Hematopoietic multipotent progenitor cell treated with erythropoietin and hydrocortisone succinate and interleukin-3 and kit ligand, for 15 days (in vitro differentiated cells): ENCODE measurements around the gene FAM193A.
"Not testable (repeated sequence)": the region's sequence is repeated elsewhere in the genome, so short reads cannot be mapped to it uniquely, and the experiment has no call there.

Source experiments
- DNase-seq: peaks from one replicate; pipeline ENCODE4 v3.0.0-alpha.2; 2015; ENCODE audit warnings: low spot score

FAM193A gene

GRCh38 chr4:2576290-2576689 lies 39.8 kb downstream of the FAM193A start:
- no peak for DNase-seq

GRCh38 chr4:2578106-2578505 lies 41.7 kb downstream of the FAM193A start:
- DNase-seq: no peak

DNA sequence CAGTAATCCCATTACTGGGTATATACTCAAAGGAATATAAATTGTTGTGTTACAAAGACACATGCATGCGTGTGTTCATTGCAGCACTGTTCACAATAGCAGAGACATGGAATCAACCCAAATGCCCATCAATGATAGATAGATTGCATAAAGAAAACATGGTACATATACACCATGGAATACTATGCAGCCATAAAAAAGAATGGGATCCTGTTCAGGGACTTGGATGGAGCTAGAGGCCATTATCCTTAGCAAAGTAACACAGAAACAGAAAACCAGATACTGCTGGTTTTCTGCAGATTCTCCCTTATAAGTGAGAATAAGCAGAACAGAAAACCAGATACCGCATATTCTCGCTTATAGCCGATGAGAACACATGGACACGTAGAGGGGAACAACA lies 43.5 kb downstream of the FAM193A start:
- no peak for DNase-seq

- no peak for DNase-seq
Observed at GRCh38 chr4:2583092-2583491, 46.6 kb downstream of the FAM193A start.

DNA sequence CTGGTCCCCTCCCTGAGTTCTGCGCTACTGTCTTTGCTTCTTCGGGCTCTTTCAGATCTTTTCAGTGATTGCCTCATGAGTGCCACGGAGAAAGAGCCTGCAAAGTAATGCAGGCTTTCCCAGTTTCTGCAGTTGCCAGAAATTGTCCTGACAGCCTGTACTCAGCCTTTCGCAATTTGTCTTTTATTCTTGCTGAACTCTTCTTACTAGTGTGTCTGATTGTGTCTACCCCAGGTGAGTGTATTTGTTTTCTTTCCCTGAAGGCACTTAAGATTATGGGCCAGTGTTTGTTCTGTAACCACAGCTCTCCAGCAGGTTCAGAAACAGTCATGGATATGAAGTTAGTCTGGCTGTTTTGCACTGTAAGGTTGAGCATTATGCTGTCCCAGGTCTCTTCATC lies 47.1 kb downstream of the FAM193A start:
- DNase-seq: no peak

DNA sequence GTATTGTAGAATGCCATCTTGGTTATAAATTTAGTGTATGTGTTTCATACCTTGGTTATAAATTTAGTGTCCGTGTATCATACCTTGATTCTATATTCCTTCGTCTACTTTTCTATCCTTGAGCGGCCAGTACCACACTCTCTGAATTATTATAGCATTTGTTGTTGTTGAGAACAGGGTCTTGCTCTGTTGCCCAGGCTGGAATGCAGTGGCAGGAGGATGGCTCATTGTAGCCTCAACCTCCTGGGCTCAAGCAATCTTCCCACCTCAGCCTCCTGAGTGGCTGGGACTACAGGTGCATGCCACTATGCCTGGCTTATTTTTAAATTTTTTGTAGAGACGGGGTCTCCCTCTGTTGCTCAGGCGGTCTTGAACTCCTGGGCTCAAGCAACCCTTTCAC lies 50.1 kb downstream of the FAM193A start:
- no peak for DNase-seq

- no peak for DNase-seq
Observed at GRCh38 chr4:2587213-2587823, 50.9 kb downstream of the FAM193A start.

DNA sequence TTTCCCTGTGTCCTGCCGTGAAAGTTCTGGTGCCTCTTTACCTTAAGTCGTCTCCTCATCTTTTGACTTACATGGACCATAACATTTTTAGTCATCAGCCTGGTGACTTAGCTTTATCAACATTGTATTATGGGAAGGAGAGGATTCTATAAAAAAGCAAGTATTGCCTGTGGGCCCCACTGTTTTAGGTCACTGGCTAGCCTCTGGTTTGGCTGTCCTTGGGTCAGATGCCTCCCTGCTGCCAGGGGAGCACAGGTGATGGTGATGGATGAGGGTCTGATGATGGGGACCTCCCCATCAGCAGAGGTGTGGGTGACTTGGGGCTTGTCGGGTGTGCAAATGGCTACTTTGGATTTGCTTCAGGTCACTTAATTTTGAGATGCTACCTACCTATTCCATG lies 51.8 kb downstream of the FAM193A start:
- no peak for DNase-seq

GRCh38 chr4:2591189-2591588 lies 54.7 kb downstream of the FAM193A start:
- DNase-seq: no peak

DNA sequence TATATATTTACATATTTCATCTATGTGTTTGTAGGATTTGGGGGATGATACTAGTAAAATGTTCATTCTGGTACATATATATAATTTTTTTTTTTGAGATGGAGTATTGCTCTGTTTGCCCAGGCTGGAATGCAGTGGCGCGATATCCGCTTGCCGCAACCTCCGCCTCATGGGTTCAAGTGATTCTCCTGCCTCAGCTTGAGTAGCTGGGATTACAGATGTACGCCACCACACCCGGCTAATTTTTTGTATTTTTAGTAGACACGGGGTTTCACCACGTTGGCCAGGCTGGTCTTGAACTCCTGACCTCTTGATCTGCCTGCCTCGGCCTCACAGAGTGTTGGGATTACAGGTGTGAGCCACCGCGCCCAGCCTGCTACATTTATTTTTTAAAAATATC lies 55.6 kb downstream of the FAM193A start:
- DNase-seq: not testable (repeated sequence)

DNA sequence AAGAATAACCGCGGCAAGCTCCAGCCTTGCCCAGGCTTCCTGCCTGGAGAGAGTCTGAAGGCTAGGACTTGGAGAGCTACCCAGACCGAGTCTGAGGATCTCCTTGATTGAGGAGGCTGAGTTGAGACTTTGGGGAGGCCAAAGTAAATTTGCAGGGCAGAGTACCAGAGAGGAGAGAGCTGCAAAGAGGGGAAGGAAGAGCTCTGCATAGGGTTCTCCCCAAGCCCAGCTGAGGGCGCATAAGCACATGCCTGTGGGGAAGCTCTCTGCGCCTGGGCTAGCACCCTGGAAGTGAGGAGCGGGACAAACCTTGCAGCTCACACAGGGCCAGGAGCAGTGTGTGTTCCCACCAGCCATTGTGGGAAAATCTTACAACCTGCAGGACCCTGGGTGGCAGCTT lies 56.1 kb downstream of the FAM193A start:
- DNase-seq: no peak

DNA sequence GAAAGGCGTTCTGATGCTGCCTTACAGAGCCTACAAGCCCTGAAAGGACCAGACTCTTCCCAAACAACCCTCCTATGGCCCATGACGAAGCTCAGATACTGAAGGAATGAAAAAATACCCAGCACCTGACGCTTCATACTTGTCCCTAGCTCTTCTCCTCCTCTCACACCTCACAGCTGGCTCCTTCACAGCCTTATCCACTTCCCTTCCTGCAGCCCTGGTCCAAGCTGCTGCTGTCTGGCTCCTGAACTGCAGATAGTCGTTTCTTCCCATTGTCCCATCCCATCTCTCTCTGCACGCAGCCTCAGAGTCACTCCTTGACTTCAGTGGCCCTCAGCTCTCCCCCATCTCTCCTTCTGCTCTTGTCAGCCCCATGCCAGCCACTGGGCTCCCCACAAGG lies 56.6 kb downstream of the FAM193A start:
- no peak for DNase-seq

GRCh38 chr4:2595436-2595835 lies 59.0 kb downstream of the FAM193A start:
- no peak for DNase-seq

DNA sequence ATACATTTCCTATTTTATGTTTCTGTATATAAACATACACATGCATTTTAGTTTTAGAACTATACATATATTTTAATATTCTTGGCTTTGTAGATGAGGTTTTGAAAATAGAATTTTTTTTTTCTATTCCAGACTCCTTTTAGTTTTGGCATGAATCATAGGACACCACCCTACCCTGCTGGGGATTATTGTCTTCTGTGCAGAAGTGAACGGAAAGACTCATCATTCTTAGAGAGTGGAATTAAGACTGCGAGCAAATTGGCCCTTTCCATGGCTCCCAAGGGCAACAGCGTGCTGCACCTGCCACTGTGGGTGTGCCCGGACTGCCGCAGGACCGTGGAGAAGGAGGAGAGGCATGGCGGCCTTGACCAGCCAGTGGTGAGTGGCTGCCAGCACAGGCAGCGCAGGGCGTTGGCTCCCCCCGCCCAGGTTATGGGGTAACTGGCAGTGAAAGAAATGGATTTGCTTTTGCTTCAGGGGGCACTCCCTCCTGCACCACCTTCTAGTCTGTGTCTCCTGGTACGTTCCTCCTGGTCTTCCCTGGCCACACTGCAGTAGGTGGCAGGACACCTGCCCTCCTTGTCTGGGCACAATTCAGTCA lies 59.6 kb downstream of the FAM193A start:
- no peak for DNase-seq

DNA sequence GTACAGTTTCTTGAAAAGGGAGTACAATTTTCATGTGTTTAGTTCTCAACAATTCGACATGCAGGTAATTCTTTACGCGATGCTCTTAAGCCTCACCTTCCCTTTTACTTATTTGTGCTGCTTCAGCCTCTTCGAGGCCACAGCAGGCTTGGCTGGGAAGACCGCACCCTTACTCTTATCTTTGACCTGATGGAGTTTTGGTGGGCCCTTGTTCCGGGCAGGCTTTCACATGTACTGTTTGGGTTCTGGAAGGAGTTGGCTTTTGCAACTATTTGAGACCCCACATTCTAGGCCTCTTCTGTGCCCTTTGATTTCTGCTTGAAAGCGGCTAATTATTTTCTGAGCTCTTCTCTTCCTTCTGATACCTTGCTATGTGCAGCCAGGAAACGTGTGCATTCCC lies 60.2 kb downstream of the FAM193A start:
- DNase-seq: peak; percentile 19

- no peak for DNase-seq
Observed at GRCh38 chr4:2598511-2599303, 62.3 kb downstream of the FAM193A start.

GRCh38 chr4:2599304-2599654 lies 62.8 kb downstream of the FAM193A start:
- DNase-seq: no peak

DNA sequence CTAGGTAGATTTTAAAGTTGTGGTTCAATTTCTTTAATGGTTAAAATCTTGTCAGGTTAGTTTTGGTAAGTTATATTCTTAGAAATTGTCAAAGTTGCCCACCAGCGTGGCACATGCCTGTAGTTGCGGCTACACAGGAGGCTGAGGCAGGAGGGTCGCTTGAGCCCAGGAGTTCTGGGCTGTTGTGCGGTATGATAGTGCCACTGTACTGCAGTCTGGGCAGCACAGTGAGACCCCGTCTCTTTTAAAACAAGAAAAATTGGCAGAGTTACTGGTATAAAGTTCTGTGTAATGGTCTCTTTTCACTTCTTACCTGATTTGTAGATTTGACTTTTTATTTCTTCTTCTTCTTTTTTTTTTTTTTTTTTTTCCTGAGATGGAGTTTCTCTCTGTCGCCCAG lies 64.4 kb downstream of the FAM193A start:
- DNase-seq: no peak

DNA sequence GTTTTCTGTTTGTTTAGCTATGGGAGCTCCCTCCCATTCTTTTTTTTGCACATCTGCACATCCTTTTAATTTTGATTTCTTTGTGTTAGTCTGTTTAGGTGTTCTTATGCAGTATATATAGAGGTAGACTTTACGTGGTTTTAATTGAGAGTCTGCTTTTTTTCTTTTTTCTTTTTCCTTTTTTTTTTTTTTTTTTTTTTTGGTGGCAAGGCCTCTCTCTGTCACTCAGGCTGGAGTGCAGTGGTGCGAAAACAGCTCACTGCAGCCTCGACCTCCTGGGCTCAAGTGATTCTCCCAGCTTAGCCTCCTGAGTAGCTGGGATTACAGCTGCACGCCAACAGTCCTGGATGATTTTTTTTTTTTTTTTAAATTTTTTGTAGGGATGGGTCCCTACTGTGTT lies 68.2 kb downstream of the FAM193A start:
- DNase-seq: no peak

DNA sequence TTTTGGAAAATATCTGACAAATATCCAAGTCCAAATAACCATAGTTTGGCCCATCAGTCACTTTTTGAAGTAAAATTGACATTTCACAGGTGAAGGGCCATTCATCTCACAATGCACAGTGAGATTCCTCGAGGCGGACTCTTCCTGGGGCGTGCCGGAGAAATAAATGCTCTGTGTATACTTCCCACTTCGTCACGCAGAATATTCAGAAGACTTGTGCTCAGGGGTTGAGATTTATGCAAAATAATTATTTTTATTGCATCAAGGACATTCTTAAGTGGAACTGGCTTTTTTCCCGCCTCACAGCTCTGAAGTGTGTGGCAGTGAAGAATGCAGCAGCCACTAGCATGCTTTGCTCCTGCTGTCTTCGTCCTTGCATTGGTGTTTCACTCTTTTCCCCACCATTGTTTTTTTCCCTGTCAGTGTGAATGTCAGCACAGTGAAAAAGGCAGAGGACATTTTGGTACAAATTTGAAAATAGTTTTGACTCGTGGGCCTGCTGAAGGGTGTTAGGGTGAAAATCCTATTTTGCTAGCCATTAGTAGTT lies 70.6 kb downstream of the FAM193A start:
- no peak for DNase-seq

- no peak for DNase-seq
Observed at GRCh38 chr4:2607822-2608221, 71.4 kb downstream of the FAM193A start.

DNA sequence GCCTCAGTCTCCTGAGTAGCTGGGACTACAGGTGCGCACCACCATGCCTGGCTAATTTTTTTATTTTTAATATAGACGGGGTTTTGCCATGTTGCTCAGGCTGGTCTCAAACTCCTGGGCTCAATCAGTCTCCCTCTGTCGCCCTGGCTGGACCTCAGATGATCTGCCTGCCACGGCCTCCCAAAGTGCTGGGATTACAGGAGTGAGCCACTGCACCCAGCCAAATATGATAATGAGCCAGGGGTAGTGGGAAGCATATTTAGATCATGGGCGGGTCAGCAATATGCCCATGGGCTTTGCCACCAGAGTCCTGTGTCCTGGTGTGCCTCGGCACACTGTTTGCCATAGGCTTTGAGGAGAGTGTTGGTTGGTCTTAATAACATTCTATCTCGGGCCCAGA lies 71.8 kb downstream of the FAM193A start:
- DNase-seq: no peak

DNA sequence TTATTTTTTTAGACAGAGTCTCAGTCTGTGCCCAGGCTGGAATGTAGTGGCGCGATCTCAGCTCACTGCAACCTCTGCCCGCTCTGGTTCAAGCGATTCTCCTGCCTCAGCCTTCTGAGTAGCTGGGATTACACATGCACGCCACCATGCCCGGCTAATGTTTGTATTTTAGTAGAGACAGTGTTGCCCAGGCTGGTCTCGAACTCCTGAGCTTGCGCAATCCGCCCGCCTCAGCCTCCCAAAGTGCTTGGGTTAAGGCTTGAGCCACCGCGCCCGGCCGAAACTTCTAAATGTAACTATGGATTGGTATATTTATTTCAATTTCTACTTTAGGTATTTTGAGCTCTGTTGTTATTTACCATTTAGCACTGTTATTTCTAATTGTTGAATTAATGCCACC lies 79.4 kb downstream of the FAM193A start:
- no peak for DNase-seq
